Measurements from ENCODE around the gene CCDC146.

CCDC146 gene

DNA sequence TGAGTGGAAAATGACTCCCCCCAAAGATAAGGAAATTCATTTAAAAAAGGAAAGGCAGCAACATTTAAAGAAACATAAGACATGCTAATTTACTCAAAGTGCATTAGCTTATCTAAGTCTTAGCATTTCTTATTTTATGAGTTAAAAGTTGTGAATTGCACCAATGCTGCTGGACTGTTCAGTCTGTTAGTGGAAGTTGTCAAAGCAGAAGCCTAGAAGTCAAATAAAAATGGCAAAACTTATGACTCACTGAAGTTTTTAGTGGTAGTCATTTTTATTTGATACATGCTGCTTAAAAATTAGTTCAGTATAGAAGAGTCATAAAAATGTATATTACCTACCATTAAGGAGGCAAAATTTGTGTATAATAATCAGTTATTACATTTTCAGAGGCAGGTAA, 168.0 kb downstream of the CCDC146 start:
- Histone ChIP-seq H3K4me3 (ENCODE audit: low read depth, low read length) (no peak overlapping the region), H3K9me3 (ENCODE audit: control insufficient read depth, insufficient read depth, low read depth, low read length) (no peaks in the 10 kb centered on the region; the same call in 1 of the 2 replicates), H3K36me3 (ENCODE audit: control insufficient read depth, insufficient read depth, low read length) (no peaks in the 10 kb centered on the region), H3K4me1 (ENCODE audit: control insufficient read depth, insufficient read depth, low read length) (no peaks in the 10 kb centered on the region), H3K27me3 (ENCODE audit: control insufficient read depth, insufficient read depth, low read length) (no peaks in the 10 kb centered on the region), H3K9ac (ENCODE audit: low read length) (no peak overlapping the region), H3K27ac (ENCODE audit: low read depth, low read length) (no peak overlapping the region)

DNA sequence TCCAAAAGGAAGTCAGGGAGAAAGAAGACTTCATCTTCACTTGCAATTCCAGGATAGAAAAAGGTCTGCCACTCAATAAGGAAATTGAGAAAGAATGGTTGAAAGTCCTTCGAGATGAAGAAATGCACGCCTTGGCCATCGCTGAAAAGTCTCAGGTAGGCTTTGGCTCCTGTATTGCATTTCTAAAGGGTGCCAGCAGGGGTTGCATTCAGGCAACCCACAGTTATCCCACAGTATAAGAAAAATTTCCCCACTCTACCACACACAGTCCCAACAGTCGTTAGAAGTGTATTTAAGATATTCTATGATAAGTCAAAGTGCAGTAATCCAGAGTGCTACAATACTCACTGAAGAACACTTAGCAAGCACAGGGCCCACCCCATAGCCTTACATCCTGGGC, 170.6 kb downstream of the CCDC146 start:
- Histone ChIP-seq H3K27ac (ENCODE audit: low read depth, low read length) (no peak overlapping the region), H3K4me1 (ENCODE audit: control insufficient read depth, insufficient read depth, low read length) (no peaks in the 10 kb centered on the region), H3K9me3 (ENCODE audit: control insufficient read depth, insufficient read depth, low read depth, low read length) (peaks cover 4% of the 10 kb centered on the region; the same call in 1 of the 2 replicates), H3K27me3 (ENCODE audit: control insufficient read depth, insufficient read depth, low read length) (no peaks in the 10 kb centered on the region), H3K4me3 (ENCODE audit: low read depth, low read length) (no peak overlapping the region), H3K36me3 (ENCODE audit: control insufficient read depth, insufficient read depth, low read length) (no peaks in the 10 kb centered on the region), H3K9ac (ENCODE audit: low read length) (no peak overlapping the region)

- peaks cover 4% of the 10 kb centered on the region; the same call in 1 of the 2 replicates for H3K9me3 ChIP-seq (ENCODE audit: control insufficient read depth, insufficient read depth, low read depth, low read length)
- no peak overlapping the region for H3K9ac ChIP-seq (ENCODE audit: low read length)
- H3K4me1 ChIP-seq (ENCODE audit: control insufficient read depth, insufficient read depth, low read length), result no peaks in the 10 kb centered on the region
- no peaks in the 10 kb centered on the region for H3K36me3 ChIP-seq (ENCODE audit: control insufficient read depth, insufficient read depth, low read length)
- no peak overlapping the region for H3K4me3 ChIP-seq (ENCODE audit: low read depth, low read length)
- no peaks in the 10 kb centered on the region for H3K27me3 ChIP-seq (ENCODE audit: control insufficient read depth, insufficient read depth, low read length)
- H3K27ac ChIP-seq (ENCODE audit: low read depth, low read length), result no peak overlapping the region
Measured at GRCh38 chr7:77295549-77295948, 173.1 kb downstream of the CCDC146 start.

GRCh38 chr7:77306231-77307067, 184.0 kb downstream of the CCDC146 start:
- no peaks in the 10 kb centered on the region for H3K9me3 ChIP-seq (ENCODE audit: control insufficient read depth, insufficient read depth, low read depth, low read length)
- 0 out of 2 replicates have a peak, but pooled peaks cover 5% of the 10 kb centered on the region for H3K36me3 ChIP-seq (ENCODE audit: control insufficient read depth, insufficient read depth, low read length)
- H3K27me3 ChIP-seq (ENCODE audit: control insufficient read depth, insufficient read depth, low read length), result no peaks in the 10 kb centered on the region
- H3K4me1 ChIP-seq (ENCODE audit: control insufficient read depth, insufficient read depth, low read length), result peaks cover 12% of the 10 kb centered on the region
- H3K4me3 ChIP-seq (ENCODE audit: low read depth, low read length), result no peak overlapping the region
- no peak overlapping the region for H3K9ac ChIP-seq (ENCODE audit: low read length)
- no peak overlapping the region for H3K27ac ChIP-seq (ENCODE audit: low read depth, low read length)

DNA sequence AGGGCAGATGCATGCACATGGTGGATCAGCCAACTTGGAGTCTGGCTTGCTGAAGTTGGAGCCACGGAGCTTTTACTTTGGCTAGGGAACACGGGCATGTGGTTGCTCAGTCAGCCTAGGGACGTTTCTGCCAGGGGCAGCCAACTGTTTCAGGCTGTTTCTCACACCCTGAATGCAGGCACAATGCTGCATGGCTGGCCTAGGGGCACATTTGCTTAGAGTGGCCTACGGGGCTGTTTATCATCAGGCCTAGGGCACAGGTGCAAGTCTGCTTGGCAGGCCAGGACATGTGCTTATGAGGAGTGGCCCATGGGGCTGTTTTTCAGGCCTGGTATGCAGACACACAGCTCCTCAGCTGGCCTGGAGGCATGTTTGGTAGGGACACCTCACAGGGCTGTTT, 186.4 kb downstream of the CCDC146 start:
- H3K27me3 ChIP-seq (ENCODE audit: control insufficient read depth, insufficient read depth, low read length), result no peaks in the 10 kb centered on the region
- peaks cover 12% of the 10 kb centered on the region for H3K4me1 ChIP-seq (ENCODE audit: control insufficient read depth, insufficient read depth, low read length)
- no peak overlapping the region for H3K4me3 ChIP-seq (ENCODE audit: low read depth, low read length)
- H3K36me3 ChIP-seq (ENCODE audit: control insufficient read depth, insufficient read depth, low read length), result 0 out of 2 replicates have a peak, but pooled peaks cover 5% of the 10 kb centered on the region
- no peaks in the 10 kb centered on the region for H3K9me3 ChIP-seq (ENCODE audit: control insufficient read depth, insufficient read depth, low read depth, low read length)
- no peak overlapping the region for H3K9ac ChIP-seq (ENCODE audit: low read length)
- no peak overlapping the region for H3K27ac ChIP-seq (ENCODE audit: low read depth, low read length)

DNA sequence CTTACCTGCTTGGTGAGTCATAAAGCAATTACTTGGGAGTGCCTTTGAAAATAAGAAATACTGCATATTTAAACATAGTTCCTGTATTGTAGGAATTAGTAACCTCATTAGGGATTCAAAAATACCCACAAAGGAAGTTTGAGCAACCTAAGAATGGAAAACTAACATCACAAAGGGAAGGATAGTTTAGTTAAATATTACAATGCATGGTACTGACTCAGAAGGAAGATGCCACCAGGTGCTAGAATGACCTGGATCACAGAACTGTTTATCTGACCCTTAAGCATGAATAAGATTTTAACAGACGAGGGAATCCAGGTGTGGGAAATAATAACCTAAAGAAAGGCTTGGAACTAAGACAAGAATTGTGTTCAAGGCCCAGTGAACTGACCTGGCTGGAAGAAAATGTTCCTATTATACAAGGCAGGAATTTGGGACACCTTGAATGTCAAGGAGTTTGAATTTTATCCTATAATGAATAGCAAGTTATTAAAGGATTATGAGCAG, 187.4 kb downstream of the CCDC146 start:
- H3K4me1 ChIP-seq (ENCODE audit: control insufficient read depth, insufficient read depth, low read length), result peaks cover 12% of the 10 kb centered on the region
- H3K27me3 ChIP-seq (ENCODE audit: control insufficient read depth, insufficient read depth, low read length), result no peaks in the 10 kb centered on the region
- no peaks in the 10 kb centered on the region for H3K9me3 ChIP-seq (ENCODE audit: control insufficient read depth, insufficient read depth, low read depth, low read length)
- no peak overlapping the region for H3K27ac ChIP-seq (ENCODE audit: low read depth, low read length)
- H3K9ac ChIP-seq (ENCODE audit: low read length), result no peak overlapping the region
- H3K36me3 ChIP-seq (ENCODE audit: control insufficient read depth, insufficient read depth, low read length), result 0 out of 2 replicates have a peak, but pooled peaks cover 5% of the 10 kb centered on the region
- H3K4me3 ChIP-seq (ENCODE audit: low read depth, low read length), result no peak overlapping the region

DNA sequence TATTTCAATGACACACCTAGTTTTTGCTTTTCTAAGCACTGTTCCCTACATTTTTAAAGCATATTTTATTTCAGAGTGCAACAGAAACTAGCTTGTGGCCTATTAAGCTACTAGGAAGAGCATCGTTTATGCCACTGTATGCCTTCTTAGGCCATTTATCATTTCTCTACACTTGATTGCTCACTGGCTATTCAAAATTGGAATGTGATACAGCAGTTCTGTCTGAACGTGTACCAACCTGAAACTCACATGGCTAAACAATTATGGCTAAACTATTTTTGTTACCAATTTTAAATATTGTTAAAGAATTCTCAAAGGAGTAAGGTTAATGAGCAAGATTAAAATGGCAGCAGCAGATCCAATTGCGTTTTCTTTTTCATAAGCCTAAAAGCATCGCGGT, 188.6 kb downstream of the CCDC146 start:
- Histone ChIP-seq H3K36me3 (ENCODE audit: control insufficient read depth, insufficient read depth, low read length) (0 out of 2 replicates have a peak, but pooled peaks cover 5% of the 10 kb centered on the region), H3K4me1 (ENCODE audit: control insufficient read depth, insufficient read depth, low read length) (peaks cover 12% of the 10 kb centered on the region), H3K4me3 (ENCODE audit: low read depth, low read length) (no peak overlapping the region), H3K27me3 (ENCODE audit: control insufficient read depth, insufficient read depth, low read length) (no peaks in the 10 kb centered on the region), H3K9me3 (ENCODE audit: control insufficient read depth, insufficient read depth, low read depth, low read length) (no peaks in the 10 kb centered on the region), H3K27ac (ENCODE audit: low read depth, low read length) (no peak overlapping the region), H3K9ac (ENCODE audit: low read length) (no peak overlapping the region)

DNA sequence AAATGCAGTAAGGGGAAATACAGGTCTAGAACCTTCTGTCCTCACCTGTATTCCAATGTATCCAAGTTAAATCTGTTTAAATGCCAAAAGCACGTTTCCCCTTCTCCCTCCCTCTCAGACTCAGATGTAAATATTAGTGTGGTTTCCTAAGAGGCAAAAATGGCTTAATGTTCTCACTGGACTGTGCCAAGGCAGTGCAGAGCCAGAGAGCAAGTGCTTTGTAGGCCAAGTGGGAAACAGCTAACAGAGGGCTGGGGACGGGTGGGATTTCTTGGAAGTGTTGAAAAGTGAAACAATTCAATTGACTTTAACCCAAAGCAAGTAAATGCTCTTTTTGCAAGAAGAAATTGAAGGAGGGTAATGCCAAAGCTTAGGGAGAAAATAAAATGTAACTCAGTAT, 190.7 kb downstream of the CCDC146 start:
- Histone ChIP-seq H3K9me3 (ENCODE audit: control insufficient read depth, insufficient read depth, low read depth, low read length) (no peaks in the 10 kb centered on the region), H3K27ac (ENCODE audit: low read depth, low read length) (no peak overlapping the region), H3K4me1 (ENCODE audit: control insufficient read depth, insufficient read depth, low read length) (peaks cover 6% of the 10 kb centered on the region; the same call in 1 of the 2 replicates), H3K36me3 (ENCODE audit: control insufficient read depth, insufficient read depth, low read length) (0 out of 2 replicates have a peak, but pooled peaks cover 5% of the 10 kb centered on the region), H3K27me3 (ENCODE audit: control insufficient read depth, insufficient read depth, low read length) (no peaks in the 10 kb centered on the region), H3K4me3 (ENCODE audit: low read depth, low read length) (no peak overlapping the region), H3K9ac (ENCODE audit: low read length) (no peak overlapping the region)

DNA sequence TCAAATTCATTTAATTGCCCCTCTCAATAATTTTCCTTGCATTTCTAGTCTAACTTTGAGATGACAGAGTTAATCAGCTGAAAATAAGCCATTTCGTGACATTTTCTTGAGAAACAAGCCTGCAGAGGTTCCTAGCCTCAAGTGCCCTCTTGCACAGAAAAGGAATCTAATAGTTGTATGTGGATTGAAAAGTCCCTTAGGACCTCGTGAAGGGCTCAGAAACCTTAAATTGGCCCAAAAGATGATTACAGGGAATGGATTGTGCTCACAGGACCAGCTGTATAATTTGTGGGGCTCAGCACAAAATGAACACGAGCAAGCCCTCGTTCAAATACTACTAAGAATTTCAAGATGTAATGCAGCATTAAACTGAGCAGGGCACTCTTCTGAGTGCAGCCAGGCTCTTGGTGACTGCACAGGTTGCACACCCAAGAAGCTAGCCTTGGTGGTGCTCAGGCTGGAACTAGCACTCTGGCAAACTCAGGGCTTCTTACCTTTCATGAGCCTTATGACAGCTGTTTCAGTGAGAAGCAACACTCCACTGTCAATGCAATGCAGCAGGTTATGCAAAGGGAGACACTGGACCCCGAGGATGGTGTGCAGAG, 191.6 kb downstream of the CCDC146 start:
- Histone ChIP-seq H3K9ac (ENCODE audit: low read length) (no peak overlapping the region), H3K27me3 (ENCODE audit: control insufficient read depth, insufficient read depth, low read length) (no peaks in the 10 kb centered on the region), H3K9me3 (ENCODE audit: control insufficient read depth, insufficient read depth, low read depth, low read length) (no peaks in the 10 kb centered on the region), H3K36me3 (ENCODE audit: control insufficient read depth, insufficient read depth, low read length) (no peaks in the 10 kb centered on the region), H3K4me3 (ENCODE audit: low read depth, low read length) (no peak overlapping the region), H3K4me1 (ENCODE audit: control insufficient read depth, insufficient read depth, low read length) (peaks cover 6% of the 10 kb centered on the region; the same call in 1 of the 2 replicates), H3K27ac (ENCODE audit: low read depth, low read length) (no peak overlapping the region)

- Histone ChIP-seq H3K9me3 (ENCODE audit: control insufficient read depth, insufficient read depth, low read depth, low read length) (no peaks in the 10 kb centered on the region), H3K27me3 (ENCODE audit: control insufficient read depth, insufficient read depth, low read length) (no peaks in the 10 kb centered on the region), H3K9ac (ENCODE audit: low read length) (no peak overlapping the region), H3K27ac (ENCODE audit: low read depth, low read length) (no peak overlapping the region), H3K4me3 (ENCODE audit: low read depth, low read length) (no peak overlapping the region), H3K4me1 (ENCODE audit: control insufficient read depth, insufficient read depth, low read length) (no peaks in the 10 kb centered on the region), H3K36me3 (ENCODE audit: control insufficient read depth, insufficient read depth, low read length) (no peaks in the 10 kb centered on the region)
Measured at GRCh38 chr7:77315182-77315591, 192.8 kb downstream of the CCDC146 start.
